HCT116 (cell line): ENCODE measurements around the gene CD3E. TPM values are rescaled to one million over a fixed set of nuclear protein-coding genes. Genes with fewer than 3 reads are reported as not detected.

Source experiments
- ATAC-seq: fragments of 200-7000 bp; cut with Tn5 transposase; 2 replicates; pipeline ENCODE4 v1.9.1; 2020; ENCODE audit warnings: mild to moderate bottlenecking, moderate library complexity
- BruUV-seq: library from RNA; stranded (reverse); fragments of 400-500 nt; replicated peaks from 2 replicates; lab custom pipeline; 2021; lab: Mats Ljungman, UMichigan
- CTCF ChIA-PET: fragments of 300-600 bp; sonication (Branson Sonifier 250); formaldehyde crosslinking; loops from one replicate; lab custom pipeline; 2021; ENCODE audit warnings: antibody characterized with exemption; lab: Charles Lee
- POLR2A ChIA-PET: fragments of 300-600, 350-600 bp; sonication (Branson Sonifier 250); formaldehyde crosslinking; loops from one replicate; lab custom pipeline; 2021; ENCODE audit warnings: antibody characterized with exemption; lab: Charles Lee
- RAD21 ChIA-PET, 2 experiments: fragments of 300-600 bp; sonication (Branson Sonifier 250); formaldehyde crosslinking; loops; one replicate each; lab custom pipeline; 2023; ENCODE audit warnings: low total read pairs in 2 of 2; ENCODE audit not compliant: uncharacterized antibody in 2 of 2, unreplicated experiment in 2 of 2, low non-redundant PET in 1 of 2; lab: Charles Lee
- DNase-seq: peaks from one replicate; pipeline ENCODE4 v3.0.0-alpha.2; 2010; ENCODE audit warnings: low read depth, low spot score
- H2AFZ ChIP-seq: fragments of 200-600 bp; shearing (Covaris generic), sonication (generic); 2 replicates; pipeline ENCODE4 v1.6.1; 2017; ENCODE audit warnings: low read depth, mixed run types, mixed read lengths, antibody characterized with exemption, low read length; ENCODE audit not compliant: poor library complexity, severe bottlenecking
- H3K27ac ChIP-seq: 2 replicates; pipeline ENCODE4 v1.5.1; 2012; ENCODE audit warnings: low read depth, low read length
- H3K27me3 ChIP-seq: fragments of 200-600 bp; sonication (generic); 2 replicates; pipeline ENCODE4 v1.6.1; 2016; ENCODE audit warnings: mixed run types, low read length, mixed read lengths; ENCODE audit not compliant: insufficient read depth
- H3K36me3 ChIP-seq, 2 experiments: fragments of 200-500 bp in 1 of 2; fragments of 200-600 bp in 1 of 2; sonication (Bioruptor generic) in 1 of 2; sonication (generic) in 1 of 2; 2 replicates each; pipeline versions ENCODE4 v1.5.1 to v1.6.1; 2014 to 2016; ENCODE audit warnings: low read length in 2 of 2, inconsistent platforms in 1 of 2, mixed read lengths in 1 of 2, mixed run types in 1 of 2; ENCODE audit not compliant: insufficient read depth in 2 of 2, control insufficient read depth in 1 of 2
- H3K4me1 ChIP-seq, 2 experiments: fragments of 200-600 bp in 1 of 2; sonication (generic) in 1 of 2; 2 replicates each; pipeline versions ENCODE4 v1.5.1 to v1.6.1; 2012 to 2017; ENCODE audit warnings: low read length in 2 of 2, inconsistent platforms in 1 of 2, mild to moderate bottlenecking in 1 of 2, mixed read lengths in 1 of 2, mixed run types in 1 of 2, moderate library complexity in 1 of 2; ENCODE audit not compliant: insufficient read depth in 2 of 2, control insufficient read depth in 1 of 2
- H3K4me2 ChIP-seq: fragments of 200-600 bp; sonication (generic); 2 replicates; pipeline ENCODE4 v1.6.1; 2017; ENCODE audit warnings: mixed run types, low read length, mixed read lengths
- H3K4me3 ChIP-seq, 2 experiments: fragments of 200-600 bp in 1 of 2; sonication (generic) in 1 of 2; replicated peaks in 1 of 2; 2 replicates each; pipeline ENCODE4 v1.5.1; 2011 to 2016; ENCODE audit warnings: low read length in 2 of 2, control low read depth in 1 of 2, low read depth in 1 of 2, mild to moderate bottlenecking in 1 of 2, mixed read lengths in 1 of 2, mixed run types in 1 of 2
- H3K79me2 ChIP-seq: fragments of 200-600 bp; sonication (generic); 2 replicates; pipeline ENCODE4 v1.6.1; 2017; ENCODE audit warnings: mild to moderate bottlenecking, mixed run types, low read length, moderate library complexity, mixed read lengths; ENCODE audit not compliant: insufficient read depth
- H3K9ac ChIP-seq: fragments of 200-600 bp; sonication (generic); 2 replicates; pipeline ENCODE4 v1.6.1; 2016; ENCODE audit warnings: low read length, mixed read lengths
- H3K9me2 ChIP-seq: fragments of 200-600 bp; sonication (generic), shearing (Covaris generic); 2 replicates; pipeline ENCODE4 v1.6.1; 2017; ENCODE audit warnings: mixed run types, mild to moderate bottlenecking, moderate library complexity; ENCODE audit not compliant: insufficient read depth
- H3K9me3 ChIP-seq, 2 experiments: fragments of 200-500 bp in 1 of 2; fragments of 200-600 bp in 1 of 2; sonication (Bioruptor generic) in 1 of 2; sonication (generic) in 1 of 2; 2 replicates each; pipeline ENCODE4 v1.6.1; 2014 to 2017; ENCODE audit warnings: low read length in 2 of 2, mixed read lengths in 2 of 2, inconsistent platforms in 1 of 2, low read depth in 1 of 2, mild to moderate bottlenecking in 1 of 2, mixed run types in 1 of 2, moderate library complexity in 1 of 2; ENCODE audit not compliant: control insufficient read depth in 1 of 2, insufficient read depth in 1 of 2
- H4K20me1 ChIP-seq: fragments of 200-600 bp; sonication (generic), shearing (Covaris generic); 2 replicates; pipeline ENCODE4 v1.6.1; 2017; ENCODE audit warnings: mixed run types, mild to moderate bottlenecking, moderate library complexity; ENCODE audit not compliant: insufficient read depth
- ATF3 ChIP-seq: IDR thresholded peaks from 2 replicates; pipeline ENCODE4 v1.6.1; 2012
- CEBPB ChIP-seq: IDR thresholded peaks from 2 replicates; pipeline ENCODE4 v1.6.1; 2012; ENCODE audit warnings: low read depth
- CTCF ChIP-seq, 3 experiments: fragments of 200-600 bp in 1 of 3; sonication (generic) in 1 of 3; IDR thresholded peaks in 2 of 3; conservative IDR thresholded peaks in 1 of 3; 2 replicates each; pipeline ENCODE4 v1.5.1; 2012 to 2017; ENCODE audit warnings: low read depth in 2 of 3, low read length in 2 of 3, antibody characterized with exemption in 1 of 3, borderline replicate concordance in 1 of 3, control low read depth in 1 of 3, mild to moderate bottlenecking in 1 of 3, mixed read lengths in 1 of 3, mixed run types in 1 of 3, moderate library complexity in 1 of 3; ENCODE audit not compliant: insufficient read depth in 1 of 3
- EGR1 ChIP-seq: IDR thresholded peaks from 2 replicates; pipeline ENCODE4 v1.6.1; 2012; ENCODE audit warnings: low read depth
- ELF1 ChIP-seq: IDR thresholded peaks from 2 replicates; pipeline ENCODE4 v1.6.1; 2012; ENCODE audit warnings: low read depth, borderline replicate concordance
- EZH2 ChIP-seq: fragments of 200-600 bp; sonication (generic); IDR thresholded peaks from 2 replicates; pipeline ENCODE4 v1.6.1; 2017; ENCODE audit warnings: antibody characterized with exemption, mixed run types
- FOSL1 ChIP-seq: IDR thresholded peaks from 2 replicates; pipeline ENCODE4 v1.6.1; 2012; ENCODE audit warnings: low read depth
- JUND ChIP-seq: IDR thresholded peaks from 2 replicates; pipeline ENCODE4 v1.6.1; 2012
- POLR2A ChIP-seq: IDR thresholded peaks from 2 replicates; pipeline ENCODE4 v1.7.0; 2011; ENCODE audit warnings: borderline replicate concordance; ENCODE audit not compliant: insufficient read depth, insufficient read length; ENCODE audit errors: extremely low read depth
- POLR2AphosphoS5 ChIP-seq: IDR thresholded peaks from 2 replicates; pipeline ENCODE4 v1.6.1; 2011; ENCODE audit warnings: mild to moderate bottlenecking, low read depth, low read length, moderate library complexity
- REST ChIP-seq: IDR thresholded peaks from 2 replicates; pipeline ENCODE4 v1.6.1; 2012; ENCODE audit warnings: low read depth
- SP1 ChIP-seq: IDR thresholded peaks from 2 replicates; pipeline ENCODE4 v1.6.1; 2012; ENCODE audit warnings: low read depth
- SRF ChIP-seq: IDR thresholded peaks from 2 replicates; pipeline ENCODE4 v1.6.1; 2012; ENCODE audit warnings: low read depth
- TCF7L2 ChIP-seq: IDR thresholded peaks from 2 replicates; pipeline ENCODE4 v1.7.0; 2011; ENCODE audit warnings: borderline replicate concordance, inconsistent platforms; ENCODE audit not compliant: insufficient read depth, insufficient read length; ENCODE audit errors: extremely low read depth
- YY1 ChIP-seq: IDR thresholded peaks from 2 replicates; pipeline ENCODE4 v1.6.1; 2011; ENCODE audit warnings: low read length, low read depth, moderate library complexity, mild to moderate bottlenecking; ENCODE audit not compliant: insufficient replicate concordance; ENCODE audit errors: extremely low read depth
- ZFX ChIP-seq: fragments of 450-650 bp; IDR thresholded peaks from 2 replicates; pipeline ENCODE4 v1.6.1; 2017
- ZNF274 ChIP-seq: fragments of 200-500 bp; sonication (Bioruptor generic); IDR thresholded peaks from 2 replicates; pipeline ENCODE4 v1.6.1; 2014; ENCODE audit warnings: mild to moderate bottlenecking, low read depth, low read length, inconsistent platforms
- intact Hi-C: fragments of 100-400 bp; cut with micrococcal nuclease; formaldehyde crosslinking; loops from 2 replicates; pipeline ENCODE4 v1.10.0; 2022
- total RNA-seq: library from RNA; stranded (reverse); gene quantifications from one replicate; pipeline ENCODE4 v1.2.1, GENCODE V29; 2021; ENCODE audit not compliant: unreplicated experiment
- TF ChIP-seq, protein P1 (sequence below): IDR thresholded peaks from 2 replicates; pipeline ENCODE4 v1.6.1; 2012
- TF ChIP-seq, protein P2 (sequence below): IDR thresholded peaks from 2 replicates; pipeline ENCODE4 v1.6.1; 2011; ENCODE audit warnings: mild to moderate bottlenecking, low read length, moderate library complexity; ENCODE audit not compliant: insufficient replicate concordance; ENCODE audit errors: extremely low read depth

Gene CD3E
- total RNA-seq, 1 experiment from 2014 or later: 0.79 TPM

- DNase-seq (no peak), ATAC-seq (no peak)
- peaks cover 0 to 14% of the 10 kb centered on the region in 2 experiments; a peak in 2 of 4 replicates for H3K4me1 ChIP-seq
- no peak overlapping the region for H3K4me3 ChIP-seq
- no peak for TF ChIP-seq CEBPB
- no peak for TF ChIP-seq ZFX
- no peak for TF ChIP-seq POLR2AphosphoS5
- TF ChIP-seq SRF: no peak
- no peak for TF ChIP-seq EZH2
- no peak for TF ChIP-seq ATF3
- TF ChIP-seq SP1: no peak
- no peak for TF ChIP-seq FOSL1
- TF ChIP-seq, protein P1, sequence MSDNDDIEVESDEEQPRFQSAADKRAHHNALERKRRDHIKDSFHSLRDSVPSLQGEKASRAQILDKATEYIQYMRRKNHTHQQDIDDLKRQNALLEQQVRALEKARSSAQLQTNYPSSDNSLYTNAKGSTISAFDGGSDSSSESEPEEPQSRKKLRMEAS: no peak
- TF ChIP-seq TCF7L2: no peak
- no peak for TF ChIP-seq YY1
- no peak for TF ChIP-seq CTCF (IDR thresholded peaks at IDR 0.05 in 2 of 3, conservative IDR thresholded peaks at IDR 0.05 in 1 of 3; ENCODE audit: borderline replicate concordance in 1 of 3, insufficient read depth in 1 of 3, low read depth in 2 of 3, low read length in 2 of 3)
- no peak for TF ChIP-seq ZNF274
- no peak for TF ChIP-seq ELF1
- TF ChIP-seq EGR1: no peak
- TF ChIP-seq POLR2A: no peak
- no peak for TF ChIP-seq REST
- TF ChIP-seq, protein P2, sequence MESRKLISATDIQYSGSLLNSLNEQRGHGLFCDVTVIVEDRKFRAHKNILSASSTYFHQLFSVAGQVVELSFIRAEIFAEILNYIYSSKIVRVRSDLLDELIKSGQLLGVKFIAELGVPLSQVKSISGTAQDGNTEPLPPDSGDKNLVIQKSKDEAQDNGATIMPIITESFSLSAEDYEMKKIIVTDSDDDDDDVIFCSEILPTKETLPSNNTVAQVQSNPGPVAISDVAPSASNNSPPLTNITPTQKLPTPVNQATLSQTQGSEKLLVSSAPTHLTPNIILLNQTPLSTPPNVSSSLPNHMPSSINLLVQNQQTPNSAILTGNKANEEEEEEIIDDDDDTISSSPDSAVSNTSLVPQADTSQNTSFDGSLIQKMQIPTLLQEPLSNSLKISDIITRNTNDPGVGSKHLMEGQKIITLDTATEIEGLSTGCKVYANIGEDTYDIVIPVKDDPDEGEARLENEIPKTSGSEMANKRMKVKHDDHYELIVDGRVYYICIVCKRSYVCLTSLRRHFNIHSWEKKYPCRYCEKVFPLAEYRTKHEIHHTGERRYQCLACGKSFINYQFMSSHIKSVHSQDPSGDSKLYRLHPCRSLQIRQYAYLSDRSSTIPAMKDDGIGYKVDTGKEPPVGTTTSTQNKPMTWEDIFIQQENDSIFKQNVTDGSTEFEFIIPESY: no peak
- TF ChIP-seq JUND: no peak
- H3K9ac ChIP-seq: no peak overlapping the region
- H2AFZ ChIP-seq: no peak overlapping the region
- no peaks in the 10 kb centered on the region for H3K36me3 ChIP-seq
- POLR2A ChIA-PET: no interaction called here
- no peak overlapping the region for H3K27ac ChIP-seq
- H4K20me1 ChIP-seq: no peaks in the 10 kb centered on the region
- CTCF ChIA-PET: no interaction called here
- no peaks in the 10 kb centered on the region for H3K9me2 ChIP-seq
- H3K4me2 ChIP-seq: no peak overlapping the region
- no peaks in the 10 kb centered on the region for H3K27me3 ChIP-seq
- no TSS peak for BruUV-seq
- H3K9me3 ChIP-seq: no peaks in the 10 kb centered on the region
- no peaks in the 10 kb centered on the region for H3K79me2 ChIP-seq
- RAD21 ChIA-PET: no interaction called here
- intact Hi-C loops: loop anchor here (2.0 kb wide), 1 partner anchor 59 kb away; no protein-coding TSS in a partner anchor
These were observed 10.5 kb upstream of the CD3E start for GRCh38 chr11:118294053-118294452.
